DMS53 (cell line): ENCODE measurements around the gene C1QTNF3.
"Not testable (repeated sequence)": the region's sequence is repeated elsewhere in the genome, so short reads cannot be mapped to it uniquely, and the experiment has no call there.

ENCODE experiments used
- DNase-seq: peaks from one replicate; lab custom pipeline; 2025; lab: John Stamatoyannopoulos, UW

C1QTNF3 gene

GRCh38 chr5:34051374-34051980 is 8.5 kb upstream of the C1QTNF3 start:
- no peak for DNase-seq

- DNase-seq, result no peak
Measured at GRCh38 chr5:34047774-34048572, 5.0 kb upstream of the C1QTNF3 start.

GRCh38 chr5:34047143-34047542 is 4.1 kb upstream of the C1QTNF3 start:
- peak; percentile 23 for DNase-seq

GRCh38 chr5:34045996-34046395 is 3.0 kb upstream of the C1QTNF3 start:
- peak; percentile 54 for DNase-seq

- no peak for DNase-seq
Measured at GRCh38 chr5:34045023-34045422, 2.0 kb upstream of the C1QTNF3 start.

GRCh38 chr5:34042321-34042720 is 692 bp downstream of the C1QTNF3 start:
- no peak for DNase-seq

GRCh38 chr5:34041247-34041972 is 1.6 kb downstream of the C1QTNF3 start:
- no peak for DNase-seq

GRCh38 chr5:34040472-34040871 is 2.5 kb downstream of the C1QTNF3 start:
- DNase-seq, result peak; percentile 3

- no peak for DNase-seq
Measured at GRCh38 chr5:34039398-34040157, 3.4 kb downstream of the C1QTNF3 start.

GRCh38 chr5:34038838-34039237 is 4.2 kb downstream of the C1QTNF3 start:
- no peak for DNase-seq

- no peak for DNase-seq
Measured at GRCh38 chr5:34038390-34038789, 4.6 kb downstream of the C1QTNF3 start.

- no peak for DNase-seq
Measured at GRCh38 chr5:34037726-34038125, 5.3 kb downstream of the C1QTNF3 start.

GRCh38 chr5:34035756-34036155 is 7.3 kb downstream of the C1QTNF3 start:
- no peak for DNase-seq

GRCh38 chr5:34034534-34035327 is 8.3 kb downstream of the C1QTNF3 start:
- no peak for DNase-seq

- DNase-seq, result no peak
Measured at GRCh38 chr5:34031966-34032365, 11.0 kb downstream of the C1QTNF3 start.

- DNase-seq, result no peak
Measured at GRCh38 chr5:34031117-34031516, 11.9 kb downstream of the C1QTNF3 start.

- DNase-seq, result not testable (repeated sequence)
Measured at GRCh38 chr5:34030585-34030984, 12.4 kb downstream of the C1QTNF3 start.

GRCh38 chr5:34030048-34030447 is 13.0 kb downstream of the C1QTNF3 start:
- no peak for DNase-seq

- no peak for DNase-seq
Measured at GRCh38 chr5:34028349-34028748, 14.7 kb downstream of the C1QTNF3 start.

- no peak for DNase-seq
Measured at GRCh38 chr5:34026089-34026761, 16.8 kb downstream of the C1QTNF3 start.
